Measurements from ENCODE around the gene RFX3.

RFX3 gene

GRCh38 chr9:3513265-3513818 lies 12.5 kb downstream of the RFX3 start:
- no peak for DNase-seq

GRCh38 chr9:3511551-3511950 lies 14.2 kb downstream of the RFX3 start:
- no peak for DNase-seq

- no peak for DNase-seq
Observed at GRCh38 chr9:3510796-3511195, 15.0 kb downstream of the RFX3 start.

- no peak for DNase-seq
Observed at GRCh38 chr9:3509926-3510325, 15.9 kb downstream of the RFX3 start.

GRCh38 chr9:3508521-3509291 lies 17.1 kb downstream of the RFX3 start:
- DNase-seq: no peak

- DNase-seq: no peak
Observed at GRCh38 chr9:3508078-3508431, 17.7 kb downstream of the RFX3 start.

- no peak for DNase-seq
Observed at GRCh38 chr9:3507395-3508077, 18.3 kb downstream of the RFX3 start.

- no peak for DNase-seq
Observed at GRCh38 chr9:3506164-3506563, 19.6 kb downstream of the RFX3 start.

- DNase-seq: no peak
Observed at GRCh38 chr9:3502560-3503398, 23.0 kb downstream of the RFX3 start.

GRCh38 chr9:3500044-3500443 lies 25.8 kb downstream of the RFX3 start:
- DNase-seq: no peak

- no peak for DNase-seq
Observed at GRCh38 chr9:3498691-3499090, 27.1 kb downstream of the RFX3 start.

- no peak for DNase-seq
Observed at GRCh38 chr9:3497857-3498256, 27.9 kb downstream of the RFX3 start.

GRCh38 chr9:3497401-3497800 lies 28.4 kb downstream of the RFX3 start:
- no peak for DNase-seq

- no peak for DNase-seq
Observed at GRCh38 chr9:3495855-3496254, 29.9 kb downstream of the RFX3 start.

GRCh38 chr9:3492214-3492613 lies 33.6 kb downstream of the RFX3 start:
- DNase-seq: no peak

- no peak for DNase-seq
Observed at GRCh38 chr9:3491450-3491849, 34.4 kb downstream of the RFX3 start.

GRCh38 chr9:3490957-3491356 lies 34.8 kb downstream of the RFX3 start:
- DNase-seq: no peak

GRCh38 chr9:3482578-3482977 lies 43.2 kb downstream of the RFX3 start:
- no peak for DNase-seq

GRCh38 chr9:3480353-3480655 lies 45.5 kb downstream of the RFX3 start:
- DNase-seq: no peak

- DNase-seq: no peak
Observed at GRCh38 chr9:3479514-3480352, 46.1 kb downstream of the RFX3 start.

GRCh38 chr9:3478549-3478953 lies 47.2 kb downstream of the RFX3 start:
- DNase-seq: no peak

GRCh38 chr9:3477236-3477834 lies 48.5 kb downstream of the RFX3 start:
- DNase-seq: no peak
